BE2C (cell line): ENCODE results near the gene PACRG.

Experiments
- DNase-seq: peaks from one replicate; pipeline ENCODE4 v3.0.0-alpha.2; 2020
- H3K27me3 ChIP-seq: fragments of 250-450 bp; sonication (Bioruptor Pico); 2 replicates; pipeline ENCODE4 v1.5.1; 2020; ENCODE audit warnings: mild to moderate bottlenecking
- H3K36me3 ChIP-seq: fragments of 250-450 bp; sonication (Bioruptor Pico); 2 replicates; pipeline ENCODE4 v1.5.1; 2020; ENCODE audit warnings: mild to moderate bottlenecking
- H3K4me1 ChIP-seq: fragments of 250-450 bp; sonication (Bioruptor Pico); 2 replicates; pipeline ENCODE4 v1.5.1; 2020
- H3K4me3 ChIP-seq: 2 replicates; pipeline ENCODE4 v1.5.1; 2011; ENCODE audit warnings: low read depth, low read length
- H3K9me3 ChIP-seq: fragments of 250-450 bp; sonication (Bioruptor Pico); 2 replicates; pipeline ENCODE4 v1.5.1; 2020
- CTCF ChIP-seq: IDR thresholded peaks from 2 replicates; pipeline ENCODE4 v1.5.1; 2012; ENCODE audit warnings: mild to moderate bottlenecking, low read depth, low read length

Gene PACRG

GRCh38 chr6:162852192-162852591 lies 124.4 kb downstream of the PACRG start:
- TF ChIP-seq CTCF: no peak
- Histone ChIP-seq H3K36me3 (no peaks in the 10 kb centered on the region), H3K9me3 (no peaks in the 10 kb centered on the region), H3K27me3 (no peaks in the 10 kb centered on the region), H3K4me1 (peaks cover 19% of the 10 kb centered on the region), H3K4me3 (no peak overlapping the region)
- no peak for DNase-seq

- Histone ChIP-seq H3K36me3 (no peaks in the 10 kb centered on the region), H3K9me3 (no peaks in the 10 kb centered on the region), H3K27me3 (no peaks in the 10 kb centered on the region), H3K4me3 (no peak overlapping the region), H3K4me1 (peaks cover 22% of the 10 kb centered on the region)
- DNase-seq: no peak
- no peak for TF ChIP-seq CTCF
Measured at GRCh38 chr6:162852840-162853577, 125.2 kb downstream of the PACRG start.

- no peak for DNase-seq
- Histone ChIP-seq H3K27me3 (no peaks in the 10 kb centered on the region), H3K36me3 (no peaks in the 10 kb centered on the region), H3K4me1 (peaks cover 15% of the 10 kb centered on the region), H3K4me3 (no peak overlapping the region), H3K9me3 (no peaks in the 10 kb centered on the region)
- TF ChIP-seq CTCF: no peak
Measured at GRCh38 chr6:162854228-162854627, 126.5 kb downstream of the PACRG start.

GRCh38 chr6:162854734-162855191 lies 127.0 kb downstream of the PACRG start:
- no peak for DNase-seq
- Histone ChIP-seq H3K4me3 (no peak overlapping the region), H3K9me3 (no peaks in the 10 kb centered on the region), H3K4me1 (peaks cover 15% of the 10 kb centered on the region), H3K27me3 (no peaks in the 10 kb centered on the region), H3K36me3 (no peaks in the 10 kb centered on the region)
- no peak for TF ChIP-seq CTCF

GRCh38 chr6:162856885-162857284 lies 129.1 kb downstream of the PACRG start:
- TF ChIP-seq CTCF: peak; percentile 87
- Histone ChIP-seq H3K4me3 (peak overlapping the region; percentile 30), H3K9me3 (no peaks in the 10 kb centered on the region), H3K36me3 (no peaks in the 10 kb centered on the region), H3K27me3 (no peaks in the 10 kb centered on the region), H3K4me1 (peaks cover 10% of the 10 kb centered on the region)
- DNase-seq: peak; percentile 71

- Histone ChIP-seq H3K9me3 (no peaks in the 10 kb centered on the region), H3K4me1 (peaks cover 10% of the 10 kb centered on the region), H3K36me3 (no peaks in the 10 kb centered on the region), H3K4me3 (peak overlapping the region; percentile 30), H3K27me3 (no peaks in the 10 kb centered on the region)
- no peak for TF ChIP-seq CTCF
- DNase-seq: no peak
Measured at GRCh38 chr6:162857326-162857725, 129.6 kb downstream of the PACRG start.
